PC-3 (cell line): ENCODE data around the gene OVAAL.

Experiments
- EZH2 ChIP-seq: fragments of 300-600 bp; sonication (generic); IDR thresholded peaks from one replicate; pipeline ENCODE4 v1.6.1; 2017; ENCODE audit warnings: antibody characterized with exemption, mild to moderate bottlenecking, low read length; ENCODE audit not compliant: unreplicated experiment
- TF ChIP-seq, protein P1 (sequence below): fragments of 300-600 bp; sonication (generic); conservative IDR thresholded peaks from 2 replicates; pipeline ENCODE4 v1.5.1; 2017; ENCODE audit warnings: antibody characterized with exemption, low read depth, mild to moderate bottlenecking, low read length

DNA sequence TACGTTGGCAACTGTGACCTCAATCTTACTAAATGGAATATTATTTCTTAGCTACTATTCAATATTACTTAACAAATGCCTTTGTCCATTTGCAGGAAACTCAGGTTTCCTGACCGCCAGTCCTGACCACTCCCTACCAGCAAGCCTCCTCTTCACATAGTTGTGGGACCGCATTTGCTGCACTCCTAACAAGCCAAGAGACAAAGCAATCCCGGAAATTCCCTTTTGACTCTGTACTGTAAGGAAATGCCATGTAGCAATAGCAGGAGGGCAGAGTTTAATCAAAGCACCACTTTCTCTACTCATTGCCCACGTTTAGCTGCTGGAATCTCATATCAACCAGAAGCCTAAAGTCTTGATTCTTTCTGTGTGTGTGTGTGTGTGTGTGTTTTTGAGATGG is 28.3 kb upstream of the OVAAL start:
- TF ChIP-seq, protein P1, sequence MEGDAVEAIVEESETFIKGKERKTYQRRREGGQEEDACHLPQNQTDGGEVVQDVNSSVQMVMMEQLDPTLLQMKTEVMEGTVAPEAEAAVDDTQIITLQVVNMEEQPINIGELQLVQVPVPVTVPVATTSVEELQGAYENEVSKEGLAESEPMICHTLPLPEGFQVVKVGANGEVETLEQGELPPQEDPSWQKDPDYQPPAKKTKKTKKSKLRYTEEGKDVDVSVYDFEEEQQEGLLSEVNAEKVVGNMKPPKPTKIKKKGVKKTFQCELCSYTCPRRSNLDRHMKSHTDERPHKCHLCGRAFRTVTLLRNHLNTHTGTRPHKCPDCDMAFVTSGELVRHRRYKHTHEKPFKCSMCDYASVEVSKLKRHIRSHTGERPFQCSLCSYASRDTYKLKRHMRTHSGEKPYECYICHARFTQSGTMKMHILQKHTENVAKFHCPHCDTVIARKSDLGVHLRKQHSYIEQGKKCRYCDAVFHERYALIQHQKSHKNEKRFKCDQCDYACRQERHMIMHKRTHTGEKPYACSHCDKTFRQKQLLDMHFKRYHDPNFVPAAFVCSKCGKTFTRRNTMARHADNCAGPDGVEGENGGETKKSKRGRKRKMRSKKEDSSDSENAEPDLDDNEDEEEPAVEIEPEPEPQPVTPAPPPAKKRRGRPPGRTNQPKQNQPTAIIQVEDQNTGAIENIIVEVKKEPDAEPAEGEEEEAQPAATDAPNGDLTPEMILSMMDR, result no peak
- TF ChIP-seq EZH2, result no peak
